Loucy (cell line): Measurements from ENCODE around the gene SPANXN5.
"Not testable (repeated sequence)": the region's sequence is repeated elsewhere in the genome, so short reads cannot be mapped to it uniquely, and the experiment has no call there.

Source experiments
- EZH2phosphoT487 ChIP-seq: fragments of 200-600 bp; IDR thresholded peaks from 2 replicates; pipeline ENCODE4 v1.6.1; 2018; ENCODE audit warnings: antibody characterized with exemption, mild to moderate bottlenecking, moderate library complexity, borderline replicate concordance
- TF ChIP-seq, protein P1 (sequence below): fragments of 200-600 bp; sonication (generic); conservative IDR thresholded peaks from 2 replicates; pipeline ENCODE4 v1.5.1; 2014; ENCODE audit warnings: mild to moderate bottlenecking, antibody characterized with exemption, low read length

GRCh38 chrX:52797327-52797726 is at the start of gene SPANXN5:
- TF ChIP-seq, protein P1, sequence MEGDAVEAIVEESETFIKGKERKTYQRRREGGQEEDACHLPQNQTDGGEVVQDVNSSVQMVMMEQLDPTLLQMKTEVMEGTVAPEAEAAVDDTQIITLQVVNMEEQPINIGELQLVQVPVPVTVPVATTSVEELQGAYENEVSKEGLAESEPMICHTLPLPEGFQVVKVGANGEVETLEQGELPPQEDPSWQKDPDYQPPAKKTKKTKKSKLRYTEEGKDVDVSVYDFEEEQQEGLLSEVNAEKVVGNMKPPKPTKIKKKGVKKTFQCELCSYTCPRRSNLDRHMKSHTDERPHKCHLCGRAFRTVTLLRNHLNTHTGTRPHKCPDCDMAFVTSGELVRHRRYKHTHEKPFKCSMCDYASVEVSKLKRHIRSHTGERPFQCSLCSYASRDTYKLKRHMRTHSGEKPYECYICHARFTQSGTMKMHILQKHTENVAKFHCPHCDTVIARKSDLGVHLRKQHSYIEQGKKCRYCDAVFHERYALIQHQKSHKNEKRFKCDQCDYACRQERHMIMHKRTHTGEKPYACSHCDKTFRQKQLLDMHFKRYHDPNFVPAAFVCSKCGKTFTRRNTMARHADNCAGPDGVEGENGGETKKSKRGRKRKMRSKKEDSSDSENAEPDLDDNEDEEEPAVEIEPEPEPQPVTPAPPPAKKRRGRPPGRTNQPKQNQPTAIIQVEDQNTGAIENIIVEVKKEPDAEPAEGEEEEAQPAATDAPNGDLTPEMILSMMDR, result not testable (repeated sequence)
- not testable (repeated sequence) for TF ChIP-seq EZH2phosphoT487
